ENCODE data around the gene PRPF31. TPM values are rescaled to one million over a fixed set of nuclear protein-coding genes. Genes with fewer than 3 reads are reported as not detected.

Gene PRPF31
- 10 to 100 TPM; 22.8 to 98.2 (median 27.8) TPM for total RNA-seq
- 10 to 100 TPM; 46.3 to 53.1 (median 46.3) TPM for polyA plus RNA-seq
- long read RNA-seq, donor 1, partial matches to known transcripts, result 10 of 10 reads
- long read RNA-seq, donor 1, other reads (novel, unspliced or antisense), result 0 of 10 reads
- long read RNA-seq, donor 2, partial matches to known transcripts, result 14 of 18 reads
- long read RNA-seq, donor 2, other reads (novel, unspliced or antisense), result 0 of 18 reads
- long read RNA-seq, donor 3, transcript PRPF31-201 (14 exons, 2,126 nt), result major isoform, 7 of 7 reads
- long read RNA-seq, donor 3, partial matches to known transcripts, result 0 of 7 reads
- long read RNA-seq, donor 3, other reads (novel, unspliced or antisense), result 0 of 7 reads
- long read RNA-seq, donor 4, result 0 reads
- long read RNA-seq, donor 5, partial matches to known transcripts, result 0 of 4 reads
- long read RNA-seq, donor 5, other reads (novel, unspliced or antisense), result 0 of 4 reads
- long read RNA-seq, donor 6, transcript PRPF31-201 (14 exons, 2,126 nt), result major isoform, 18 of 52 reads
- long read RNA-seq, donor 6, partial matches to known transcripts, result 33 of 52 reads
- long read RNA-seq, donor 6, other reads (novel, unspliced or antisense), result 0 of 52 reads
- long read RNA-seq, donor 7, transcript PRPF31-201 (14 exons, 2,126 nt), result major isoform, 5 of 6 reads
- long read RNA-seq, donor 7, partial matches to known transcripts, result 0 of 6 reads
- long read RNA-seq, donor 7, other reads (novel, unspliced or antisense), result 0 of 6 reads
- long read RNA-seq, donor 8, partial matches to known transcripts, result 15 of 19 reads
- long read RNA-seq, donor 8, other reads (novel, unspliced or antisense), result 0 of 19 reads
- long read RNA-seq, donor 9, partial matches to known transcripts, result 0 of 4 reads
- long read RNA-seq, donor 9, other reads (novel, unspliced or antisense), result 0 of 4 reads
- long read RNA-seq, donor 10, transcript PRPF31-201 (14 exons, 2,126 nt), result major isoform, 6 of 7 reads
- long read RNA-seq, donor 10, partial matches to known transcripts, result 0 of 7 reads
- long read RNA-seq, donor 10, other reads (novel, unspliced or antisense), result 0 of 7 reads

GRCh38 chr19:54115109-54116063 is at the start of gene PRPF31, which contains the start of gene TFPT:
Gene PRPF31, plus strand, starts transcription at chr19:54115754. Its CDS starts 2,525 bp downstream, at chr19:54118279.
Gene TFPT, minus strand, starts transcription at chr19:54115657. Its CDS starts 388 bp downstream, at chr19:54115269.
- DNase-seq, result peak; percentile 98 to 99
- WGBS, 5 donors, result 0 to 1% (median 0%) methylated on average over 60 of the region's 60 CpGs
- H3K36me3 ChIP-seq, result peaks cover 18 to 50% (median 48%) of the 10 kb centered on the region in 4 donors
- no peaks in the 10 kb centered on the region for H3K9me3 ChIP-seq
- peak within 1 kb of the TSS; percentile 88 to 96 (median 93) for H3K27ac ChIP-seq
- intact Hi-C loops (cut with DNase I; ENCODE audit: low total_unique reads), result no loop called here
- peak within 1 kb of the TSS; percentile 61 to 93 (median 88) for H3K4me3 ChIP-seq
- H3K4me1 ChIP-seq, result peaks cover 22 to 36% (median 31%) of the 10 kb centered on the region in 4 donors
- TF ChIP-seq, protein P1, sequence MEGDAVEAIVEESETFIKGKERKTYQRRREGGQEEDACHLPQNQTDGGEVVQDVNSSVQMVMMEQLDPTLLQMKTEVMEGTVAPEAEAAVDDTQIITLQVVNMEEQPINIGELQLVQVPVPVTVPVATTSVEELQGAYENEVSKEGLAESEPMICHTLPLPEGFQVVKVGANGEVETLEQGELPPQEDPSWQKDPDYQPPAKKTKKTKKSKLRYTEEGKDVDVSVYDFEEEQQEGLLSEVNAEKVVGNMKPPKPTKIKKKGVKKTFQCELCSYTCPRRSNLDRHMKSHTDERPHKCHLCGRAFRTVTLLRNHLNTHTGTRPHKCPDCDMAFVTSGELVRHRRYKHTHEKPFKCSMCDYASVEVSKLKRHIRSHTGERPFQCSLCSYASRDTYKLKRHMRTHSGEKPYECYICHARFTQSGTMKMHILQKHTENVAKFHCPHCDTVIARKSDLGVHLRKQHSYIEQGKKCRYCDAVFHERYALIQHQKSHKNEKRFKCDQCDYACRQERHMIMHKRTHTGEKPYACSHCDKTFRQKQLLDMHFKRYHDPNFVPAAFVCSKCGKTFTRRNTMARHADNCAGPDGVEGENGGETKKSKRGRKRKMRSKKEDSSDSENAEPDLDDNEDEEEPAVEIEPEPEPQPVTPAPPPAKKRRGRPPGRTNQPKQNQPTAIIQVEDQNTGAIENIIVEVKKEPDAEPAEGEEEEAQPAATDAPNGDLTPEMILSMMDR (IDR thresholded peaks at IDR 0.05), result peak in 1 of 7 experiments; percentile 16
- peak in 2 of 4 donors; percentile 28 to 64 for TF ChIP-seq POLR2A (IDR thresholded peaks at IDR 0.05)
- peak; percentile 79 to 96 (median 87) for TF ChIP-seq POLR2AphosphoS5 (IDR thresholded peaks at IDR 0.05)
- no peak for TF ChIP-seq EP300 (IDR thresholded peaks at IDR 0.05)
- H3K27me3 ChIP-seq, result no peaks in the 10 kb centered on the region

- WGBS, 5 donors, result 58 to 75% (median 66%) methylated on average over 5 of the region's 5 CpGs
Observed at GRCh38 chr19:54069470-54069869, 46.1 kb upstream of the PRPF31 start.

GRCh38 chr19:54073829-54074228 is 41.7 kb upstream of the PRPF31 start:
- Histone ChIP-seq H3K27ac (no peak overlapping the region), H3K27me3 (no peaks in the 10 kb centered on the region), H3K36me3 (no peaks in the 10 kb centered on the region), H3K4me1 (no peaks in the 10 kb centered on the region), H3K9me3 (peaks cover 0 to 13% (median 11%) of the 10 kb centered on the region in 4 donors), H3K4me3 (no peak overlapping the region)
- 85 to 88% (median 87%) methylated on average over 10 of the region's 10 CpGs for WGBS, 5 donors
- intact Hi-C loops (cut with DNase I; ENCODE audit: low total_unique reads), result no loop called here
- no peak for DNase-seq
- TF ChIP-seq, protein P1 (IDR thresholded peaks at IDR 0.05), result no peak
- no peak for TF ChIP-seq EP300 (IDR thresholded peaks at IDR 0.05)
- TF ChIP-seq POLR2A (IDR thresholded peaks at IDR 0.05), result no peak
- no peak for TF ChIP-seq POLR2AphosphoS5 (IDR thresholded peaks at IDR 0.05)

More at GRCh38 chr19:54069470-54069869, 46.1 kb upstream of the PRPF31 start:
- Histone ChIP-seq H3K4me1 (no peaks in the 10 kb centered on the region), H3K4me3 (no peak overlapping the region), H3K36me3 (no peaks in the 10 kb centered on the region), H3K9me3 (peaks cover 0 to 19% (median 14%) of the 10 kb centered on the region in 4 donors), H3K27ac (no peak overlapping the region), H3K27me3 (peaks cover 0 to under 1% (median 0%) of the 10 kb centered on the region in 3 donors)
- no peak for DNase-seq
- intact Hi-C loops (cut with DNase I; ENCODE audit: low total_unique reads), result no loop called here
- TF ChIP-seq POLR2A (IDR thresholded peaks at IDR 0.05) (no peak), EP300 (IDR thresholded peaks at IDR 0.05) (no peak), POLR2AphosphoS5 (IDR thresholded peaks at IDR 0.05) (no peak)
- TF ChIP-seq, protein P1 (IDR thresholded peaks at IDR 0.05), result no peak
